HepG2 (cell line): ENCODE data around the gene GPATCH4. TPM values are rescaled to one million over a fixed set of nuclear protein-coding genes. Genes with fewer than 3 reads are reported as not detected.
A peak's percentile ranks its signal among the peaks of the same experiment; 100 is the strongest.

ENCODE experiments used
- ATAC-seq: fragments of 200-7000 bp; cut with Tn5 transposase; 3 replicates; pipeline ENCODE4 v1.9.1; 2020; ENCODE audit warnings: mild to moderate bottlenecking, moderate library complexity
- BruUV-seq: library from RNA; stranded (reverse); fragments of 400-500 nt; replicated peaks from 2 replicates; lab custom pipeline; 2021; lab: Mats Ljungman, UMichigan
- CTCF ChIA-PET: fragments of 300-600 bp; formaldehyde crosslinking; extraction: SDS; loops from one replicate; lab custom pipeline; 2021; ENCODE audit warnings: low total read pairs, inconsistent platforms, low intra/inter-chr PET ratio; lab: Yijun Ruan, JAX
- POLR2A ChIA-PET: fragments of 350-600 bp; sonication (Branson Sonifier 250); formaldehyde crosslinking; loops from one replicate; lab custom pipeline; 2020; ENCODE audit warnings: antibody characterized with exemption, inconsistent platforms; lab: Yijun Ruan, JAX
- DNase-seq: peaks from one replicate; pipeline ENCODE4 v3.0.0-alpha.2; 2015; ENCODE audit warnings: low spot score
- FAIRE-seq: peaks from 3 replicates; lab custom pipeline; 2011; peaks lifted over from hg19 to GRCh38; lab: Jason Lieb, UNC
- H2AFZ ChIP-seq: one replicate; pipeline ENCODE4 v1.6.1; 2011; ENCODE audit warnings: low read length, inconsistent platforms
- H3K27ac ChIP-seq: fragments of 300-600 bp; 3 replicates; pipeline ENCODE4 v1.8.0; 2011; ENCODE audit warnings: mixed run types, mild to moderate bottlenecking, mixed read lengths, low read length, inconsistent platforms; ENCODE audit not compliant: insufficient read depth; ENCODE audit errors: extremely low read length
- H3K27me3 ChIP-seq, 2 experiments: fragments of 200-600 bp in 1 of 2; 2 replicates in 1 of 2; 3 replicates in 1 of 2; pipeline versions ENCODE4 v1.6.0 to v1.8.0; 2011; ENCODE audit warnings: low read length in 2 of 2, mild to moderate bottlenecking in 2 of 2, moderate library complexity in 2 of 2, inconsistent platforms in 1 of 2; ENCODE audit not compliant: insufficient read depth in 2 of 2, control insufficient read depth in 1 of 2
- H3K36me3 ChIP-seq, 2 experiments: fragments of 200-600 bp in 1 of 2; replicated peaks in 1 of 2; 2 replicates in 1 of 2; 3 replicates in 1 of 2; pipeline versions ENCODE4 v1.5.1 to v1.8.0; 2011; ENCODE audit warnings: low read length in 2 of 2, inconsistent platforms in 1 of 2; ENCODE audit not compliant: insufficient read depth in 2 of 2, control insufficient read depth in 1 of 2
- H3K4me1 ChIP-seq: 2 replicates; pipeline ENCODE4 v1.5.1; 2012; ENCODE audit warnings: low read length, inconsistent platforms; ENCODE audit not compliant: insufficient read depth
- H3K4me2 ChIP-seq: 2 replicates; pipeline ENCODE4 v1.6.0; 2011; ENCODE audit warnings: low read depth, low read length, inconsistent platforms
- H3K4me3 ChIP-seq, 3 experiments: fragments of 200-600 bp in 1 of 3; sonication (generic), shearing (Covaris generic) in 1 of 3; replicated peaks in 1 of 3; 2 replicates each; pipeline ENCODE4 v1.5.1; 2011 to 2016; ENCODE audit warnings: low read length in 3 of 3, inconsistent platforms in 2 of 3, low read depth in 2 of 3, mild to moderate bottlenecking in 2 of 3, control low read depth in 1 of 3, mixed read lengths in 1 of 3; ENCODE audit not compliant: insufficient read depth in 1 of 3
- H3K79me2 ChIP-seq: one replicate; pipeline ENCODE4 v1.6.1; 2011; ENCODE audit warnings: low read length, inconsistent platforms; ENCODE audit not compliant: insufficient read depth
- H3K9ac ChIP-seq: 2 replicates; pipeline ENCODE4 v1.6.0; 2011; ENCODE audit warnings: mild to moderate bottlenecking, low read depth, low read length, inconsistent platforms; ENCODE audit not compliant: insufficient read depth
- H3K9me3 ChIP-seq: 2 replicates; pipeline ENCODE4 v1.5.1; 2012; ENCODE audit warnings: mild to moderate bottlenecking, low read length
- H4K20me1 ChIP-seq: 2 replicates; pipeline ENCODE4 v1.6.0; 2011; ENCODE audit warnings: inconsistent platforms, mild to moderate bottlenecking, low read length, moderate library complexity; ENCODE audit not compliant: insufficient read depth
- ARNT2 ChIP-seq: sonication (generic); formaldehyde crosslinking; IDR thresholded peaks from 2 replicates; pipeline ENCODE4 v1.8.0; 2022; ENCODE audit warnings: mild to moderate bottlenecking, low read depth, missing genetic modification reagents, moderate library complexity
- ATF5 ChIP-seq: sonication (generic); formaldehyde crosslinking; IDR thresholded peaks from 2 replicates; pipeline ENCODE4 v1.4.0; 2020; ENCODE audit warnings: mild to moderate bottlenecking, low read depth, missing genetic modification reagents
- CBX2 ChIP-seq, 2 experiments: fragments of 200-600 bp in 1 of 2; sonication (generic); formaldehyde crosslinking in 1 of 2; IDR thresholded peaks; 2 replicates each; pipeline versions ENCODE4 v1.7.0 to v1.8.1; 2018 to 2022; ENCODE audit warnings: low read depth in 2 of 2, low read length in 1 of 2, mild to moderate bottlenecking in 1 of 2, missing genetic modification reagents in 1 of 2
- MAX ChIP-seq: IDR thresholded peaks from 2 replicates; pipeline ENCODE4 v1.6.1; 2012; ENCODE audit warnings: inconsistent platforms
- MYC ChIP-seq: sonication (generic); formaldehyde crosslinking; IDR thresholded peaks from 2 replicates; pipeline ENCODE4 v1.9.0; 2021; ENCODE audit warnings: missing genetic modification reagents, borderline replicate concordance
- RBAK ChIP-seq: sonication (generic); formaldehyde crosslinking; IDR thresholded peaks from 2 replicates; pipeline ENCODE4 v1.5.1; 2020; ENCODE audit warnings: mild to moderate bottlenecking, missing genetic modification reagents
- ZFP91 ChIP-seq: sonication (generic); formaldehyde crosslinking; IDR thresholded peaks from 2 replicates; pipeline ENCODE4 v1.9.0; 2022; ENCODE audit warnings: missing genetic modification reagents, mild to moderate bottlenecking, borderline replicate concordance
- WGBS: methylation state at CpG from one replicate; pipeline ENCODE4 v1.1.6; 2017; ENCODE audit warnings: low lambda C conversion rate; 5-methylcytosine and 5-hydroxymethylcytosine counted together
- in situ Hi-C: cut with HindIII; loops from 2 replicates; pipeline ENCODE4 v1.10.0; 2017; ENCODE audit warnings: low pct_unique_long_range_greater_than_20kb; ENCODE audit not compliant: extremely low pct_ligation_motif_present
- intact Hi-C: fragments of 100-400 bp; cut with micrococcal nuclease; formaldehyde crosslinking; loops from one replicate; pipeline ENCODE4 v1.10.0; 2022; ENCODE audit not compliant: unreplicated experiment
- polyA plus RNA-seq, 8 experiments: library from polyadenylated mRNA; depleted of rRNA in 3 of 8; stranded (reverse) in 7 of 8; unstranded in 1 of 8; fragments of >200 nt; fragmentation: Illumina TruSeq in 4 of 8; extraction: Trizol in 4 of 8; gene quantifications; 2 replicates each; pipeline versions ENCODE4 v1.2.1 to v1.2.3, GENCODE V29; 2011 to 2016; ENCODE audit warnings: low read depth in 4 of 8, missing spikeins in 1 of 8, mixed read lengths in 1 of 8; ENCODE audit not compliant: insufficient read depth in 1 of 8
- total RNA-seq, 5 experiments: library from RNA; depleted of rRNA; stranded (reverse); fragments of >200 nt; fragmentation: Illumina TruSeq; extraction: Trizol; gene quantifications; 2 replicates each; pipeline ENCODE4 v1.2.3, GENCODE V29; 2016; ENCODE audit warnings: low read depth in 1 of 5
- TF ChIP-seq, protein P1 (sequence below): sonication (generic); formaldehyde crosslinking; IDR thresholded peaks from 2 replicates; pipeline ENCODE4 v1.4.0; 2020; ENCODE audit warnings: missing genetic modification reagents, borderline replicate concordance
- TF ChIP-seq, protein P2 (sequence below): sonication (generic); formaldehyde crosslinking; IDR thresholded peaks from 2 replicates; pipeline ENCODE4 v1.8.0; 2022; ENCODE audit warnings: missing genetic modification reagents, mild to moderate bottlenecking, moderate library complexity, borderline replicate concordance
- TF ChIP-seq, protein P3 (sequence below): sonication (generic); formaldehyde crosslinking; IDR thresholded peaks from 2 replicates; pipeline ENCODE4 v1.5.0; 2020; ENCODE audit warnings: mild to moderate bottlenecking, missing genetic modification reagents, moderate library complexity

GPATCH4 gene
- total and polyA plus RNA-seq, 2 of the 13 experiments (the other 11 are each of a cell fraction or from before 2014, with no cell fraction given): 19.2 to 37.9 TPM

DNA sequence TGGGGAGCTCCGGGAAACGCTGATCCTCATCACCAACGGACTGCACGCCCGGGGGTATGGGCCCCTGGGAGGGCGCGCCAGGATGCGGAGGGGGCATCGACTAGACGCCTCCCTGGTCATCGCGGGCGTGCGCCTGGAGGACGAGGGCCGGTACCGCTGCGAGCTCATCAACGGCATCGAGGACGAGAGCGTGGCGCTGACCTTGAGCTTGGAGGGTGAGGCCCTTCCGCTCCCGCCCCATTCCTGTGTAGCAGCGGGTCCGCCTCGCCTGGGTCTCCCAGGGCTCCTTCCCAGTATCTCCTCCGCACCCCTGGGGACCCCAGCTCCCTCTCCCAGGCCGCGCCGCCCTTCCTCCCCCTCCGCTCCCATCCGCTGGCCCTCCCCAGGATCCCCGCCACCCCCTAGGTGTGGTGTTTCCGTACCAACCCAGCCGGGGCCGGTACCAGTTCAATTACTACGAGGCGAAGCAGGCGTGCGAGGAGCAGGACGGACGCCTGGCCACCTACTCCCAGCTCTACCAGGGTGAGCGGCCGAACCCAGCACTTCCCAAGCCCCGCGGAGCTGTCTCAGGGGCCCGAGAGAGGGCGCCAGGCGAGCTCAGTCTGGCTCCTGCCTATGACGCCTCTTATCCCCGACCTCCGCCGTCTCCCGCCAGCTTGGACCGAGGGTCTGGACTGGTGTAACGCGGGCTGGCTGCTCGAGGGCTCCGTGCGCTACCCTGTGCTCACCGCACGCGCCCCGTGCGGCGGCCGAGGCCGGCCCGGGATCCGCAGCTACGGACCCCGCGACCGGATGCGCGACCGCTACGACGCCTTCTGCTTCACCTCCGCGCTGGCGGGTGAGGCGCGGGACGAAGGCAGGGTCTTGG lies 22.9 kb upstream of the GPATCH4 start:
- ChIA-PET CTCF (interaction anchor here (2.2 kb wide), 1 partner anchor 33 kb away, joined by 10 read pairs; no protein-coding TSS in a partner anchor), POLR2A (interaction anchor here (0.6 to 2.1 kb wide), 7 partner anchors 33 to 689 kb away, joined by 3 to 8 read pairs (median 3); partner anchors contain the start of genes ISG20L2, METTL25B and NAXE)
- ATAC-seq (peak; percentile 86), DNase-seq (no peak), FAIRE-seq (no peak)
- Histone ChIP-seq H4K20me1 (no peaks in the 10 kb centered on the region), H3K4me1 (peaks cover 34% of the 10 kb centered on the region), H3K79me2 (no peaks in the 10 kb centered on the region), H3K4me3 (peak overlapping the region; percentile 16 to 69 (median 36); a peak in 4 of 6 replicates), H3K27me3 (peaks cover 13 to 49% of the 10 kb centered on the region in 2 experiments), H3K36me3 (no peaks in the 10 kb centered on the region), H3K9me3 (no peaks in the 10 kb centered on the region), H3K4me2 (peak overlapping the region; percentile 88), H2AFZ (no peak overlapping the region), H3K9ac (no peak overlapping the region), H3K27ac (no peak overlapping the region)
- 28% methylated on average over 11 of the region's 87 CpGs for WGBS
- in situ Hi-C loops: no loop called here
- BruUV-seq: no TSS peak
- intact Hi-C loops: loop anchor here (1.0 kb wide), 1 partner anchor 17 kb away; no protein-coding TSS in a partner anchor
- TF ChIP-seq MYC (CRISPR knock-in tag): peak; percentile 40; the same call in 1 of the 2 replicates
- peak; percentile 57; the same call in 1 of the 2 replicates for TF ChIP-seq MAX
- TF ChIP-seq CBX2 (IDR thresholded peaks at IDR 0.05; ENCODE audit: low read depth, low read length): no peak
- 0 out of 2 replicates have a peak, but pooled peaks have one; percentile 1 for TF ChIP-seq CBX2 (CRISPR knock-in tag; IDR thresholded peaks at IDR 0.05; ENCODE audit: low read depth)
- TF ChIP-seq, protein P1, sequence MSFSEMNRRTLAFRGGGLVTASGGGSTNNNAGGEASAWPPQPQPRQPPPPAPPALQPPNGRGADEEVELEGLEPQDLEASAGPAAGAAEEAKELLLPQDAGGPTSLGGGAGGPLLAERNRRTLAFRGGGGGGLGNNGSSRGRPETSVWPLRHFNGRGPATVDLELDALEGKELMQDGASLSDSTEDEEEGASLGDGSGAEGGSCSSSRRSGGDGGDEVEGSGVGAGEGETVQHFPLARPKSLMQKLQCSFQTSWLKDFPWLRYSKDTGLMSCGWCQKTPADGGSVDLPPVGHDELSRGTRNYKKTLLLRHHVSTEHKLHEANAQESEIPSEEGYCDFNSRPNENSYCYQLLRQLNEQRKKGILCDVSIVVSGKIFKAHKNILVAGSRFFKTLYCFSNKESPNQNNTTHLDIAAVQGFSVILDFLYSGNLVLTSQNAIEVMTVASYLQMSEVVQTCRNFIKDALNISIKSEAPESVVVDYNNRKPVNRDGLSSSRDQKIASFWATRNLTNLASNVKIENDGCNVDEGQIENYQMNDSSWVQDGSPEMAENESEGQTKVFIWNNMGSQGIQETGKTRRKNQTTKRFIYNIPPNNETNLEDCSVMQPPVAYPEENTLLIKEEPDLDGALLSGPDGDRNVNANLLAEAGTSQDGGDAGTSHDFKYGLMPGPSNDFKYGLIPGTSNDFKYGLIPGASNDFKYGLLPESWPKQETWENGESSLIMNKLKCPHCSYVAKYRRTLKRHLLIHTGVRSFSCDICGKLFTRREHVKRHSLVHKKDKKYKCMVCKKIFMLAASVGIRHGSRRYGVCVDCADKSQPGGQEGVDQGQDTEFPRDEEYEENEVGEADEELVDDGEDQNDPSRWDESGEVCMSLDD (CRISPR knock-in tag): no peak
- TF ChIP-seq, protein P2, sequence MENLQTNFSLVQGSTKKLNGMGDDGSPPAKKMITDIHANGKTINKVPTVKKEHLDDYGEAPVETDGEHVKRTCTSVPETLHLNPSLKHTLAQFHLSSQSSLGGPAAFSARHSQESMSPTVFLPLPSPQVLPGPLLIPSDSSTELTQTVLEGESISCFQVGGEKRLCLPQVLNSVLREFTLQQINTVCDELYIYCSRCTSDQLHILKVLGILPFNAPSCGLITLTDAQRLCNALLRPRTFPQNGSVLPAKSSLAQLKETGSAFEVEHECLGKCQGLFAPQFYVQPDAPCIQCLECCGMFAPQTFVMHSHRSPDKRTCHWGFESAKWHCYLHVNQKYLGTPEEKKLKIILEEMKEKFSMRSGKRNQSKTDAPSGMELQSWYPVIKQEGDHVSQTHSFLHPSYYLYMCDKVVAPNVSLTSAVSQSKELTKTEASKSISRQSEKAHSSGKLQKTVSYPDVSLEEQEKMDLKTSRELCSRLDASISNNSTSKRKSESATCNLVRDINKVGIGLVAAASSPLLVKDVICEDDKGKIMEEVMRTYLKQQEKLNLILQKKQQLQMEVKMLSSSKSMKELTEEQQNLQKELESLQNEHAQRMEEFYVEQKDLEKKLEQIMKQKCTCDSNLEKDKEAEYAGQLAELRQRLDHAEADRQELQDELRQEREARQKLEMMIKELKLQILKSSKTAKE (CRISPR knock-in tag): 0 out of 2 replicates have a peak, but pooled peaks have one; percentile 15
- TF ChIP-seq RBAK: no peak
- TF ChIP-seq, protein P3, sequence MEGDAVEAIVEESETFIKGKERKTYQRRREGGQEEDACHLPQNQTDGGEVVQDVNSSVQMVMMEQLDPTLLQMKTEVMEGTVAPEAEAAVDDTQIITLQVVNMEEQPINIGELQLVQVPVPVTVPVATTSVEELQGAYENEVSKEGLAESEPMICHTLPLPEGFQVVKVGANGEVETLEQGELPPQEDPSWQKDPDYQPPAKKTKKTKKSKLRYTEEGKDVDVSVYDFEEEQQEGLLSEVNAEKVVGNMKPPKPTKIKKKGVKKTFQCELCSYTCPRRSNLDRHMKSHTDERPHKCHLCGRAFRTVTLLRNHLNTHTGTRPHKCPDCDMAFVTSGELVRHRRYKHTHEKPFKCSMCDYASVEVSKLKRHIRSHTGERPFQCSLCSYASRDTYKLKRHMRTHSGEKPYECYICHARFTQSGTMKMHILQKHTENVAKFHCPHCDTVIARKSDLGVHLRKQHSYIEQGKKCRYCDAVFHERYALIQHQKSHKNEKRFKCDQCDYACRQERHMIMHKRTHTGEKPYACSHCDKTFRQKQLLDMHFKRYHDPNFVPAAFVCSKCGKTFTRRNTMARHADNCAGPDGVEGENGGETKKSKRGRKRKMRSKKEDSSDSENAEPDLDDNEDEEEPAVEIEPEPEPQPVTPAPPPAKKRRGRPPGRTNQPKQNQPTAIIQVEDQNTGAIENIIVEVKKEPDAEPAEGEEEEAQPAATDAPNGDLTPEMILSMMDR (CRISPR knock-in tag): peak; percentile 54; the same call in 1 of the 2 replicates
- TF ChIP-seq ATF5 (CRISPR knock-in tag): no peak
- TF ChIP-seq ARNT2: 0 out of 2 replicates have a peak, but pooled peaks have one; percentile 24
- peak; percentile 29; the same call in 1 of the 2 replicates for TF ChIP-seq ZFP91 (CRISPR knock-in tag)
